Measurements from ENCODE around the gene SNAP47.

Gene SNAP47

DNA sequence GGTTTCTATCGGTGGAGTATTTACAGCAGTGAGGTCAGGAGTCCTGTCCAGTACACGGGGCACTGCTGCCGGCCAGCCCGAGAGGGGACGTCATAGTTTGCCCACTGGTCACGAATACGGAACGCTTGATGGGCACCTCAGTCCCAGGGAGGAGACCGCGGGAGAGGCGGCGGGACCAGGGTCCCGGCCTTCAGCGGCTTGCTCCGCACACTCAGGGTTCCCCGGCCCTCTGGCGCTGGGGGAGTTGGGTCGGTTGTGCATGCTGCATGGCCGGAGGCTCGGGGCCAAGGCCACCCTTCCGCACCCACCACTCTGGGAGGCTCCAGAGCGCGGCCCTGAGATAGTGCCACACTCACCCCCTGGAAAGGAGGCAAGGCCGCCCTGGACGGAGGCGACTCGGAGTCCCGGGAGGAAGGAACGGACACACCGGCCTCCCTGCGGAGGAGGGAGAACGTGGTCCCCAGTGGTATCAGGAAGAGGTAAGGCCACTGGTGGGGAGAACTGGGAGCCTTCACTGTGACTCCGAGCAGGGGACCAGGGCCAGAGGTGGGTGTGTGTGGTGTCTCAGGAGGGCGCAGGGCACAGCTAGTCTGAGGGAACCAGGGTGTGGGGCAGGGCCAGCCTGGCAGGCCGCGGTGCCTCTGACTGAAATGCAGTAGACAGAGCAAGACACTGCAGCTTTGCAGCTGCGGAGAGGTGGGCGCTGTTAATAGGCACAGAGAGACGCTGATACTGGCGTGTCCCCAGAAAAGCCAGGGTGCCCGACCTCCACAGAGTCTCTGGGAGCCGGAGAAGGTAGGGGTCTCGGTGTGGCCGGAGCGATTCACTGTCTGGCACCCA is 51.7 kb downstream of the SNAP47 start:
- TF ChIP-seq, protein P1, sequence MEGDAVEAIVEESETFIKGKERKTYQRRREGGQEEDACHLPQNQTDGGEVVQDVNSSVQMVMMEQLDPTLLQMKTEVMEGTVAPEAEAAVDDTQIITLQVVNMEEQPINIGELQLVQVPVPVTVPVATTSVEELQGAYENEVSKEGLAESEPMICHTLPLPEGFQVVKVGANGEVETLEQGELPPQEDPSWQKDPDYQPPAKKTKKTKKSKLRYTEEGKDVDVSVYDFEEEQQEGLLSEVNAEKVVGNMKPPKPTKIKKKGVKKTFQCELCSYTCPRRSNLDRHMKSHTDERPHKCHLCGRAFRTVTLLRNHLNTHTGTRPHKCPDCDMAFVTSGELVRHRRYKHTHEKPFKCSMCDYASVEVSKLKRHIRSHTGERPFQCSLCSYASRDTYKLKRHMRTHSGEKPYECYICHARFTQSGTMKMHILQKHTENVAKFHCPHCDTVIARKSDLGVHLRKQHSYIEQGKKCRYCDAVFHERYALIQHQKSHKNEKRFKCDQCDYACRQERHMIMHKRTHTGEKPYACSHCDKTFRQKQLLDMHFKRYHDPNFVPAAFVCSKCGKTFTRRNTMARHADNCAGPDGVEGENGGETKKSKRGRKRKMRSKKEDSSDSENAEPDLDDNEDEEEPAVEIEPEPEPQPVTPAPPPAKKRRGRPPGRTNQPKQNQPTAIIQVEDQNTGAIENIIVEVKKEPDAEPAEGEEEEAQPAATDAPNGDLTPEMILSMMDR (IDR thresholded peaks at IDR 0.05; ENCODE audit: low read depth, low read length, missing control alignments), result no peak
- peak overlapping the region; percentile 64 for H3K4me3 ChIP-seq (ENCODE audit: low read depth, low read length)
- in situ Hi-C loops (cut with HindIII; ENCODE audit: low sequenced_read_pairs), result no loop called here
- no peak for DNase-seq (ENCODE audit: low read depth)

- TF ChIP-seq, protein P1 (IDR thresholded peaks at IDR 0.05; ENCODE audit: low read depth, low read length, missing control alignments), result no peak
- DNase-seq (ENCODE audit: low read depth), result peak; percentile 73
- peak overlapping the region; percentile 64 for H3K4me3 ChIP-seq (ENCODE audit: low read depth, low read length)
- in situ Hi-C loops (cut with HindIII; ENCODE audit: low sequenced_read_pairs), result no loop called here
These were observed 52.5 kb downstream of the SNAP47 start for GRCh38 chr1:227787513-227788270.

- DNase-seq (ENCODE audit: low read depth), result no peak
- in situ Hi-C loops (cut with HindIII; ENCODE audit: low sequenced_read_pairs), result no loop called here
- peak overlapping the region; percentile 64 for H3K4me3 ChIP-seq (ENCODE audit: low read depth, low read length)
- TF ChIP-seq, protein P1 (IDR thresholded peaks at IDR 0.05; ENCODE audit: low read depth, low read length, missing control alignments), result no peak
These were observed 53.2 kb downstream of the SNAP47 start for GRCh38 chr1:227788271-227789083.

GRCh38 chr1:227789084-227790033 is 54.1 kb downstream of the SNAP47 start:
- peak overlapping the region; percentile 64 for H3K4me3 ChIP-seq (ENCODE audit: low read depth, low read length)
- in situ Hi-C loops (cut with HindIII; ENCODE audit: low sequenced_read_pairs), result no loop called here
- TF ChIP-seq, protein P1 (IDR thresholded peaks at IDR 0.05; ENCODE audit: low read depth, low read length, missing control alignments), result peak; percentile 31
- no peak for DNase-seq (ENCODE audit: low read depth)

DNA sequence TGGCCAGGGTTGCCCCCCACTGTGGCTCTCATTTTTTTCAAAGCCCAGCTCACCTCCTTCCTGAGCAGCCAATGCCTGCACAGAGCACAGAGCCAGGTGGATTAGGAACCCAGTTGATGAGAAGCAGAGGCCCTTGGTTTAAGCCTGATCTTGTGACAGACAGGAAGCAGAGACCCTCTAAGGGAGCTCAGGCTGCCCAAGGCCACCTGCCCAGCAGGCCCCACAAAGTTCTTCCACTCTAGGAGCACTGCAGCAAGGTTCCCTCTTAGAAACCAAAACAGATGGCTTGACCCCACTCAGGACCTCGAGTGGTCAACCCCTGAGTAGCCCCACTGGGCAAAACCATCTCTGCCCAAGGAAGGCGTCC is 54.8 kb downstream of the SNAP47 start:
- TF ChIP-seq, protein P1 (IDR thresholded peaks at IDR 0.05; ENCODE audit: low read depth, low read length, missing control alignments), result no peak
- in situ Hi-C loops (cut with HindIII; ENCODE audit: low sequenced_read_pairs), result no loop called here
- no peak overlapping the region for H3K4me3 ChIP-seq (ENCODE audit: low read depth, low read length)
- no peak for DNase-seq (ENCODE audit: low read depth)

All from astrocyte of the cerebellum (primary cell).